NT2/D1 (cell line): ENCODE results near the gene RGS17.

Source experiments
- SUZ12 ChIP-seq: IDR thresholded peaks from 2 replicates; pipeline ENCODE4 v1.6.1; 2011; ENCODE audit not compliant: insufficient read length, insufficient read depth; ENCODE audit errors: extremely low read depth
- YY1 ChIP-seq: IDR thresholded peaks from 2 replicates; pipeline ENCODE4 v1.6.1; 2011; ENCODE audit not compliant: insufficient read length, insufficient read depth
- ZNF274 ChIP-seq: IDR thresholded peaks from 2 replicates; pipeline ENCODE4 v1.6.1; 2011; ENCODE audit warnings: mild to moderate bottlenecking, low read depth, low read length

DNA sequence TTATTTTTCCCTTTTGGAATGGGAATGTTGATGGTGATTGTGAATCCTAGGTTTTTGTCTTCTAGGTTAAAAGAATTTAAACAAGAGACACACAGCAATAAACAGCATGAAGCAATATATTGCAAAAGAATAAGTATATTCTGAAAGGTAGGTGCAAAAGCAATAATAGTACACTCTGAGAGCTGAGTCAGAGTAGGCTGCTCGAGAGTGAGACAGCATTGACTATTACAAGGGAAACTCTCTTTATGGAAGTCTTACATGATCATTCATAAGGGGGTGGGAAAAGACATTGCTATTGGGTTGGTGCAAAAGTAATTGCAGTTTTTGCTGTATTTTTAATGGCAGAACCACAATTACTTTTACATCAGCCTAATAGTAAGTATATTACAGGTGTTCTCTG, 173.3 kb downstream of the RGS17 start:
- TF ChIP-seq YY1 (no peak), SUZ12 (no peak), ZNF274 (no peak)
